Retinal pigment epithelial cell (primary cell): ENCODE results near the gene ATF4.

ENCODE experiments used
- DNase-seq: peaks from one replicate; pipeline ENCODE4 v3.0.0-alpha.2; 2010; ENCODE audit warnings: low read depth
- H3K4me3 ChIP-seq: 2 replicates; pipeline ENCODE4 v1.5.1; 2011; ENCODE audit warnings: mild to moderate bottlenecking, low read length, control low read depth, moderate library complexity
- TF ChIP-seq, protein P1 (sequence below): conservative IDR thresholded peaks from 2 replicates; pipeline ENCODE4 v1.5.1; 2011; ENCODE audit warnings: low read depth, low read length, control low read depth, inconsistent platforms

Gene ATF4

DNA sequence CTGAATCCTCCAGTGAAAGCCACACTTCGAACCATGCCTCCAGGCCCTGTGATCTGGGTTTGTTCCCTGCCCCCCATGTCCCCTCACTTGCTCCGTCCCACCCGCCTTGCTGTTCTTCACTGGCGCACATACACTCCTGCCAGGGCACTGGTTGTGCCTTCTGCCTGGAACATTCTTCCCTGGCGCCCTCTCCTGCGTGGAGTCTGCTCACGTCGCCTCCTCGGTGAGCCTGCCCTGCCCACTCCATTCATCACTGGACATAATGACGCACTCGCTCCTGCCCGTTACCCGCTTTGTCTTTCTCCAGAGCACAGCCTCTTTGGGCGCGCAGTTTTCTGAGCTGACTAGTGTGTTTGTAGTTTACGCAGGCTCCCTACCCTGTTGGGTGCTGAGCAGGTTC is 39.3 kb upstream of the ATF4 start:
- H3K4me3 ChIP-seq: no peak overlapping the region
- TF ChIP-seq, protein P1, sequence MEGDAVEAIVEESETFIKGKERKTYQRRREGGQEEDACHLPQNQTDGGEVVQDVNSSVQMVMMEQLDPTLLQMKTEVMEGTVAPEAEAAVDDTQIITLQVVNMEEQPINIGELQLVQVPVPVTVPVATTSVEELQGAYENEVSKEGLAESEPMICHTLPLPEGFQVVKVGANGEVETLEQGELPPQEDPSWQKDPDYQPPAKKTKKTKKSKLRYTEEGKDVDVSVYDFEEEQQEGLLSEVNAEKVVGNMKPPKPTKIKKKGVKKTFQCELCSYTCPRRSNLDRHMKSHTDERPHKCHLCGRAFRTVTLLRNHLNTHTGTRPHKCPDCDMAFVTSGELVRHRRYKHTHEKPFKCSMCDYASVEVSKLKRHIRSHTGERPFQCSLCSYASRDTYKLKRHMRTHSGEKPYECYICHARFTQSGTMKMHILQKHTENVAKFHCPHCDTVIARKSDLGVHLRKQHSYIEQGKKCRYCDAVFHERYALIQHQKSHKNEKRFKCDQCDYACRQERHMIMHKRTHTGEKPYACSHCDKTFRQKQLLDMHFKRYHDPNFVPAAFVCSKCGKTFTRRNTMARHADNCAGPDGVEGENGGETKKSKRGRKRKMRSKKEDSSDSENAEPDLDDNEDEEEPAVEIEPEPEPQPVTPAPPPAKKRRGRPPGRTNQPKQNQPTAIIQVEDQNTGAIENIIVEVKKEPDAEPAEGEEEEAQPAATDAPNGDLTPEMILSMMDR: no peak
- DNase-seq: no peak

DNA sequence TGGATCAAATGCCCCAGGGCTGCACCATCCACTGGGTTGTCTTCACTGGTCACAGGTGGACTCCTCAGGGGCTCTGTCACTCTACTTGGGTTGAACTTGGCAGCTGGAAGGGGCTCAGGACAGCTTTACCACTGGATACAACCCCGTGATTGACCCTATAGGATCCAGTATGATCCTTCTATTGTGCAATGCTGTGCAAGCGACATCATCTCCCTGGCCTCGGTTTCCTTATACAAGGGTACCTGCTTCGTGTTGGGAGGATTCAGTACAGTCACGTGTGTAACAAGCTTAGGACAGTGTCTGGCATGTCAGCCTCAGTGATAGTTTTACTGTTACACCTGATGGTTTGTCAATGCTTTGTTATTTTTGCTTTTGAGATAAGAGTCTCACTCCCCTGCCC is 38.8 kb upstream of the ATF4 start:
- H3K4me3 ChIP-seq: no peak overlapping the region
- no peak for DNase-seq
- TF ChIP-seq, protein P1: no peak

DNA sequence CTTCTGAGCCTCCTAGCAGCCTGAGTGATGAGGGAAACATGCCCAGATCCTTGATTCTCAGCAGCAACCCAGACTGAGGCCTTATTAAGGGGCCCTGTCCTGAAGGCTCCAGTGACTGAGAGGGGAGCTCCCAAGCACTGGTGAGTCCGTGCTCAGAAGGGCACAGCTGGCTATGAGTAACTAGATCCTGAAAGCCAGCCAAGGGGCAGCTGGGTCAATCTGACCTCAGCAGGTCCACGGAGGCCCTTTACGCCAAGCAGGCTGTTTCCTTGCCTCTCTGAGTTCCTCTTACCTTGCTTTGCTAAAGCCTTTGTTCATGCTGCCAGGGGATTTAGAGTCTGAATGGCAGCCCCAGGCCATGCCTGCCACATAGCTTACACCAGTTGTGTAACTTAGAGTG is 37.6 kb upstream of the ATF4 start:
- no peak for DNase-seq
- H3K4me3 ChIP-seq: no peak overlapping the region
- TF ChIP-seq, protein P1: no peak

DNA sequence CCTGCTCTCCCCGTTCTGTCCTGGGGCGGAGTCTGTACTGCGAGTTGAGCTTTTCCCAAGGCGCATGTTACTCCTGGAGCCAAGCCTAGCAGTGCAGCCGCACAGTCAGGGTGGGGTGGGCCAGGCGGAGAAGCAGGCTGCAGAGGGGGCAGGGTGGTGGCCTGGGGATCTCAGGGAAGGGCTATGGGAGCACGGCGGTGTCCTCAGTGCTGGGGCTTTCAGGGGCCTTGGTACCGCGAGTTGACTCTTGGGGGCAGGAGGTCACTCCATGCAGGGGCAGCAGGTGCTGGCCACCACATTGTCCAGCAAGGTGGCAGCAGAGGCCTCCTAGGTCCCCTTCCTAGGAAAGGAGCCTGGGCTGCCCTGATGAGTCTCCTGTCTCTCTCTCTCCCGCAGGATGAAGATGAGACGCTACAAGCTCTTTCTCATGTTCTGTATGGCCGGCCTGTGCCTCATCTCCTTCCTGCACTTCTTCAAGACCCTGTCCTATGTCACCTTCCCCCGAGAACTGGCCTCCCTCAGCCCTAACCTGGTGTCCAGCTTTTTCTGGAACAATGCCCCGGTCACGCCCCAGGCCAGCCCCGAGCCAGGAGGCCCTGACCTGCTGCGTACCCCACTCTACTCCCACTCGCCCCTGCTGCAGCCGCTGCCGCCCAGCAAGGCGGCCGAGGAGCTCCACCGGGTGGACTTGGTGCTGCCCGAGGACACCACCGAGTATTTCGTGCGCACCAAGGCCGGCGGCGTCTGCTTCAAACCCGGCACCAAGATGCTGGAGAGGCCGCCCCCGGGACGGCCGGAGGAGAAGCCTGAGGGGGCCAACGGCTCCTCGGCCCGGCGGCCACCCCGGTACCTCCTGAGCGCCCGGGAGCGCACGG is 33.2 kb upstream of the ATF4 start:
- H3K4me3 ChIP-seq: no peak overlapping the region
- DNase-seq: no peak
- TF ChIP-seq, protein P1: no peak

DNA sequence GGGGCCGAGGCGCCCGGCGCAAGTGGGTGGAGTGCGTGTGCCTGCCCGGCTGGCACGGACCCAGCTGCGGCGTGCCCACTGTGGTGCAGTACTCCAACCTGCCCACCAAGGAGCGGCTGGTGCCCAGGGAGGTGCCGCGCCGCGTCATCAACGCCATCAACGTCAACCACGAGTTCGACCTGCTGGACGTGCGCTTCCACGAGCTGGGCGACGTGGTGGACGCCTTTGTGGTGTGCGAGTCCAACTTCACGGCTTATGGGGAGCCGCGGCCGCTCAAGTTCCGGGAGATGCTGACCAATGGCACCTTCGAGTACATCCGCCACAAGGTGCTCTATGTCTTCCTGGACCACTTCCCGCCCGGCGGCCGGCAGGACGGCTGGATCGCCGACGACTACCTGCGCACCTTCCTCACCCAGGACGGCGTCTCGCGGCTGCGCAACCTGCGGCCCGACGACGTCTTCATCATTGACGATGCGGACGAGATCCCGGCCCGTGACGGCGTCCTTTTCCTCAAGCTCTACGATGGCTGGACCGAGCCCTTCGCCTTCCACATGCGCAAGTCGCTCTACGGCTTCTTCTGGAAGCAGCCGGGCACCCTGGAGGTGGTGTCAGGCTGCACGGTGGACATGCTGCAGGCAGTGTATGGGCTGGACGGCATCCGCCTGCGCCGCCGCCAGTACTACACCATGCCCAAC is 32.4 kb upstream of the ATF4 start:
- TF ChIP-seq, protein P1: no peak
- H3K4me3 ChIP-seq: no peak overlapping the region
- no peak for DNase-seq

DNA sequence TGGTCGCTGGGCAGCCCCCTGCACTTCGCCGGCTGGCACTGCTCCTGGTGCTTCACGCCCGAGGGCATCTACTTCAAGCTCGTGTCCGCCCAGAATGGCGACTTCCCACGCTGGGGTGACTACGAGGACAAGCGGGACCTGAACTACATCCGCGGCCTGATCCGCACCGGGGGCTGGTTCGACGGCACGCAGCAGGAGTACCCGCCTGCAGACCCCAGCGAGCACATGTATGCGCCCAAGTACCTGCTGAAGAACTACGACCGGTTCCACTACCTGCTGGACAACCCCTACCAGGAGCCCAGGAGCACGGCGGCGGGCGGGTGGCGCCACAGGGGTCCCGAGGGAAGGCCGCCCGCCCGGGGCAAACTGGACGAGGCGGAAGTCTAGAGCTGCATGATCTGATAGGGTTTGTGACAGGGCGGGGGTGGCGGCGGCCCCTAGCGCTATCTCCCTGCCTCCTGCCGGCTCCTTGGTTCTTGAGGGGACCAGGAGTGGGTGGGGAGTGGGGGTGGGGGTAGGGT is 31.7 kb upstream of the ATF4 start:
- no peak overlapping the region for H3K4me3 ChIP-seq
- TF ChIP-seq, protein P1: no peak
- no peak for DNase-seq
